Esophagus squamous epithelium (tissue), 4 donors: ENCODE data around the gene C19orf44.

ENCODE experiments used
- POLR2A ChIP-seq, 4 donors: fragments of 450-650 bp; IDR thresholded peaks; one replicate each; pipeline ENCODE4 v1.6.1; 2017; ENCODE audit warnings: antibody characterized with exemption in 4 of 4, mild to moderate bottlenecking in 4 of 4, moderate library complexity in 3 of 4
- TF ChIP-seq, protein P1 (sequence below), 6 experiments: fragments of 450-650 bp in 4 of 6; fragments of 200-600 bp in 2 of 6; sonication (generic) in 2 of 6; IDR thresholded peaks; one replicate each; pipeline ENCODE4 v1.5.1; 2016 to 2019; ENCODE audit warnings: antibody characterized with exemption in 6 of 6, mild to moderate bottlenecking in 4 of 6, moderate library complexity in 4 of 6

DNA sequence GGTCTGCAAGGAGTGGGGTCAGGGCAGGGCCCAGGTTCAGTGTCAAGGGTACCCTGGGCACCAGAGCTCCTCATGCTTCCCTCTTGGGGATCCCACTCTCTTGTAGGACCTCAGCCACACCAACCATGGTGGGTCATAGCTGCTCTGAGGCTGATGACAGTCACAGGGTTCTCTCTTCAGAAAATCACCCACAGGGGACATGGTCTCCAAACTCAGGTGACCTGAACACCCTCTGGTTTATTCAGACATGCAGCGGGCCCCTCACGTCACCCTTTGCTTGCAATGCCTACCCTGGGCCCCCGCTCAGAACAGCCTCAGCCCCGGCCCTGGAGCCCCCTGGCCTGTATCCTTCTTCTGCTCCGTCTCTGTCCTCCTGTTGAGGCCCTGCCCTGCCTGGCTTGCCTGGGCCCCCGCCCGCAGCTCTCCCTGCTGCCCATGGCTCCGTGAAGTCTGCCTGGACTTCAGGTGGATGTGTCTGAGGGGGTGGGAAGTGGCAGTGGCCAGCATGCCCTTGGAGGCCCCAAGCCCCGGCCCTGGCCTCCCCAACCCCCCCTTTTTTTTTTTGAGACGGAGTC is 25.6 kb downstream of the C19orf44 start:
- TF ChIP-seq POLR2A (IDR thresholded peaks at IDR 0.05): no peak
- TF ChIP-seq, protein P1, sequence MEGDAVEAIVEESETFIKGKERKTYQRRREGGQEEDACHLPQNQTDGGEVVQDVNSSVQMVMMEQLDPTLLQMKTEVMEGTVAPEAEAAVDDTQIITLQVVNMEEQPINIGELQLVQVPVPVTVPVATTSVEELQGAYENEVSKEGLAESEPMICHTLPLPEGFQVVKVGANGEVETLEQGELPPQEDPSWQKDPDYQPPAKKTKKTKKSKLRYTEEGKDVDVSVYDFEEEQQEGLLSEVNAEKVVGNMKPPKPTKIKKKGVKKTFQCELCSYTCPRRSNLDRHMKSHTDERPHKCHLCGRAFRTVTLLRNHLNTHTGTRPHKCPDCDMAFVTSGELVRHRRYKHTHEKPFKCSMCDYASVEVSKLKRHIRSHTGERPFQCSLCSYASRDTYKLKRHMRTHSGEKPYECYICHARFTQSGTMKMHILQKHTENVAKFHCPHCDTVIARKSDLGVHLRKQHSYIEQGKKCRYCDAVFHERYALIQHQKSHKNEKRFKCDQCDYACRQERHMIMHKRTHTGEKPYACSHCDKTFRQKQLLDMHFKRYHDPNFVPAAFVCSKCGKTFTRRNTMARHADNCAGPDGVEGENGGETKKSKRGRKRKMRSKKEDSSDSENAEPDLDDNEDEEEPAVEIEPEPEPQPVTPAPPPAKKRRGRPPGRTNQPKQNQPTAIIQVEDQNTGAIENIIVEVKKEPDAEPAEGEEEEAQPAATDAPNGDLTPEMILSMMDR (IDR thresholded peaks at IDR 0.05): no peak
